Measurements from ENCODE around the gene KCNIP4. TPM values are rescaled to one million over a fixed set of nuclear protein-coding genes. Genes with fewer than 3 reads are reported as not detected.

KCNIP4 gene
- total RNA-seq, 1 donor, result not detected

- no peak overlapping the region for H3K27ac ChIP-seq (ENCODE audit: low read depth, low read length)
- H3K4me2 ChIP-seq (ENCODE audit: insufficient read depth, low read length), result no peak overlapping the region
- H3K9me3 ChIP-seq (ENCODE audit: low read depth, low read length), result peaks cover 4% of the 10 kb centered on the region
- H3K27me3 ChIP-seq (ENCODE audit: insufficient read depth, low read length), result no peaks in the 10 kb centered on the region
- no peak overlapping the region for H2AFZ ChIP-seq (ENCODE audit: low read length)
- DNase-seq (ENCODE audit: insufficient read length, low spot score, missing footprints), result no peak
- TF ChIP-seq CTCF (IDR thresholded peaks at IDR 0.05; ENCODE audit: extremely low read depth, low read depth, low read length), result no peak
- no peak overlapping the region for H3K4me3 ChIP-seq (ENCODE audit: insufficient read depth, low read length)
- H4K20me1 ChIP-seq (ENCODE audit: insufficient read depth, low read length), result no peaks in the 10 kb centered on the region
- no peaks in the 10 kb centered on the region for H3K79me2 ChIP-seq (ENCODE audit: insufficient read depth, low read length)
- no peaks in the 10 kb centered on the region for H3K4me1 ChIP-seq (ENCODE audit: insufficient read depth, low read length)
- H3K36me3 ChIP-seq (ENCODE audit: insufficient read depth, low read length), result no peaks in the 10 kb centered on the region
Measured at GRCh38 chr4:21387683-21388082, 560.9 kb downstream of the KCNIP4 start.

DNA sequence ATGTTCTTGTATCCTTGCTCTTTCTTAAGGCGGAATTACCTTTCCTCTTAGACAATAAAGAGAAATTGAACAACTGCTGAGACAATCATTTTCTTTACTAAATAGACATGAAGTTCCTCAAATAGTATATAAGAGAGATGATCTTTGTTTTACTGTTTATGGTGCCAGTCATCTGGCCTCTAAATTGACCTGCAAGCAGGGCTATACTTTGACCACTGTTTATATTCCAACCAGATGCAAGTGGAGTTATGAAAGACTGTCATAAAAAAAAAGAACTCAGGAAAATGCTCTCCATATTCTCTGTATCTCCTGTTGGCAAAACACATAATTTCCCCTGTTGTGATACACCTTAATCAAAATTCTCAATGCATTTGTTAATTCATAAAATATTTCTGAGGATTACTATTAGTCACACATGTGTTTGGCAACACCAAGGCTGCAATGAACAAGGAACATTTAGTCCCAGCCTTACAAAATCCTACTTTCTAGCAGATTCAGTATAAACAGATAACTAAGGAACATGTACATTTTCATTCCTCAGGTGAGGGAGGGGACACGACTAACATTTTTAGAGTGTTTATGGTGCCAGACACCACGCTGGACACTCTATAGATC, 562.3 kb downstream of the KCNIP4 start:
- H3K27ac ChIP-seq (ENCODE audit: low read depth, low read length), result no peak overlapping the region
- TF ChIP-seq CTCF (IDR thresholded peaks at IDR 0.05; ENCODE audit: extremely low read depth, low read depth, low read length), result no peak
- no peaks in the 10 kb centered on the region for H3K27me3 ChIP-seq (ENCODE audit: insufficient read depth, low read length)
- no peaks in the 10 kb centered on the region for H3K36me3 ChIP-seq (ENCODE audit: insufficient read depth, low read length)
- H2AFZ ChIP-seq (ENCODE audit: low read length), result no peak overlapping the region
- peaks cover 2% of the 10 kb centered on the region for H3K9me3 ChIP-seq (ENCODE audit: low read depth, low read length)
- no peaks in the 10 kb centered on the region for H3K79me2 ChIP-seq (ENCODE audit: insufficient read depth, low read length)
- no peak overlapping the region for H3K4me3 ChIP-seq (ENCODE audit: insufficient read depth, low read length)
- no peaks in the 10 kb centered on the region for H3K4me1 ChIP-seq (ENCODE audit: insufficient read depth, low read length)
- no peak for DNase-seq (ENCODE audit: insufficient read length, low spot score, missing footprints)
- H4K20me1 ChIP-seq (ENCODE audit: insufficient read depth, low read length), result no peaks in the 10 kb centered on the region
- no peak overlapping the region for H3K4me2 ChIP-seq (ENCODE audit: insufficient read depth, low read length)

GRCh38 chr4:21385706-21386105, 562.9 kb downstream of the KCNIP4 start:
- Histone ChIP-seq H3K27me3 (ENCODE audit: insufficient read depth, low read length) (no peaks in the 10 kb centered on the region), H2AFZ (ENCODE audit: low read length) (no peak overlapping the region), H4K20me1 (ENCODE audit: insufficient read depth, low read length) (no peaks in the 10 kb centered on the region), H3K9me3 (ENCODE audit: low read depth, low read length) (peaks cover 2% of the 10 kb centered on the region), H3K27ac (ENCODE audit: low read depth, low read length) (no peak overlapping the region), H3K4me3 (ENCODE audit: insufficient read depth, low read length) (no peak overlapping the region), H3K79me2 (ENCODE audit: insufficient read depth, low read length) (no peaks in the 10 kb centered on the region), H3K4me2 (ENCODE audit: insufficient read depth, low read length) (no peak overlapping the region), H3K4me1 (ENCODE audit: insufficient read depth, low read length) (no peaks in the 10 kb centered on the region), H3K36me3 (ENCODE audit: insufficient read depth, low read length) (no peaks in the 10 kb centered on the region)
- no peak for DNase-seq (ENCODE audit: insufficient read length, low spot score, missing footprints)
- no peak for TF ChIP-seq CTCF (IDR thresholded peaks at IDR 0.05; ENCODE audit: extremely low read depth, low read depth, low read length)

DNA sequence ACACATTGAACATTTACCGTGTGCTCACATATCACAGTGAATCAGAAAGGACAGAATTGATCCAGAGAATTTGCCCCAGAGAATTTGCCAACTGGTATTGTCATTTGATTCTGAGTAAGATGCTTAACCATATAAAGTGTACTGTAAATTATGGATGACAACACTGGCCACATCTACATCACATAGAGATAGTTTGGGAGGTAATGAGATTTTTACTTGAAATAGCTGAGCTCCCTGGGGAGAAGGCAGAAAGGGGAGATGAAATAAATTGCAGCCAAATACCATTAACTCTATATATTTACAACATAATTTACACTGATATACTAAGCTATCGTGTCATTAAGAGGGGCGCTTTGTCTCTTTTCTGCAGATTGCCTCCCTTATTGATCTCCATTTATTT, 564.0 kb downstream of the KCNIP4 start:
- no peak overlapping the region for H3K4me2 ChIP-seq (ENCODE audit: insufficient read depth, low read length)
- H3K79me2 ChIP-seq (ENCODE audit: insufficient read depth, low read length), result no peaks in the 10 kb centered on the region
- H4K20me1 ChIP-seq (ENCODE audit: insufficient read depth, low read length), result no peaks in the 10 kb centered on the region
- H3K4me1 ChIP-seq (ENCODE audit: insufficient read depth, low read length), result no peaks in the 10 kb centered on the region
- no peak for DNase-seq (ENCODE audit: insufficient read length, low spot score, missing footprints)
- TF ChIP-seq CTCF (IDR thresholded peaks at IDR 0.05; ENCODE audit: extremely low read depth, low read depth, low read length), result no peak
- no peak overlapping the region for H2AFZ ChIP-seq (ENCODE audit: low read length)
- H3K27me3 ChIP-seq (ENCODE audit: insufficient read depth, low read length), result no peaks in the 10 kb centered on the region
- peaks cover 2% of the 10 kb centered on the region for H3K9me3 ChIP-seq (ENCODE audit: low read depth, low read length)
- H3K4me3 ChIP-seq (ENCODE audit: insufficient read depth, low read length), result no peak overlapping the region
- H3K36me3 ChIP-seq (ENCODE audit: insufficient read depth, low read length), result no peaks in the 10 kb centered on the region
- no peak overlapping the region for H3K27ac ChIP-seq (ENCODE audit: low read depth, low read length)
